ENCODE measurements around the gene TMEM132D.

The TMEM132D gene

DNA sequence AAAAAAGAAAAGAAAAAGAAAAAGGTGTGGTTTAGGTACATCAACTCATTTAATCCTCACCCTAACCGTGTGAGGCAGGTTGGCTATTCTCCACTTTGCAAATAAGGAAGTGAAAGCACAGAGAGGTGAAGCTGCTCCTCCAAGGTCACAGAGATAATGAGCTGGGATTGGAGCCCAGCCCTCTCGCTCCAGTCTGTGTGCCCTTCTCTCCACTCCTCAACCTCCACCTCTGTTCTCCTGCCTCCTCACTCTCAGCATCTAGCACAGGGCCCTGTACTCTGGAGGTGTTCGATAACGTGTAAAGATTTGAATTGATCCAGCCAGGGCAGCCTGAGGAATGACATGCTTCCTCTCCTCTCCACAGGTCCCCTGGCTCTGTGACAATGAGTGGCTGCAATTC, 502.3 kb downstream of the TMEM132D start:
- DNase-seq: no peak

DNA sequence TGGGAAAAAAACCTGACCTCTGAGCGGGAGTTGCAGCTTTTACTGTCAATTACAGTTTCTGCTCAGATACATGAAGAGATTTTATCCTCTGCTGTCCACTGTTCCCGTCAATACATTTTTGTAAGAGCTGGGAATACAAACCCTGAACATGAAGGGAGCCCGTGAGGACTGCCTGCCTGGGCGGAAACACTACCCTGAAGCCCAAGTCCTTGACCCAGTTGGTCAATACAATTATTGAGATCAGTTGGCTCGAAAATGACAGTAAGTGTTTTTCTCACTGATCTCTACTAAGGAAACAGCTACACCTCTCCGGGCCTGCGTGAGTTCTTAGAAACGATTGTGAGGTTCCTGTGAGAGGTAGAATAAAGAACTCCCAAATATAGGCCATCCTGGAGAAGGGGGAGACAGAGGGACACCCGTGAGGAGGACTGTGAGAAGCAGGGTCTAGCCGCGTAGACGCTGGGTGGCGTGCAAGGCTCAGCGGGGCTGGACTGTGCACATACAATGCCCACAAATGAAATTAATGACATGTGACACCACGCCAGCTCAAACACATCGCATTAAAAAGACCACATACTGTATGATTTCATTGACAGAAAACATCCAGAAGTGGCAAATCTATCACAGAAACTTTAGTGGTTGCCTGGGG, 509.5 kb downstream of the TMEM132D start:
- DNase-seq: no peak

DNA sequence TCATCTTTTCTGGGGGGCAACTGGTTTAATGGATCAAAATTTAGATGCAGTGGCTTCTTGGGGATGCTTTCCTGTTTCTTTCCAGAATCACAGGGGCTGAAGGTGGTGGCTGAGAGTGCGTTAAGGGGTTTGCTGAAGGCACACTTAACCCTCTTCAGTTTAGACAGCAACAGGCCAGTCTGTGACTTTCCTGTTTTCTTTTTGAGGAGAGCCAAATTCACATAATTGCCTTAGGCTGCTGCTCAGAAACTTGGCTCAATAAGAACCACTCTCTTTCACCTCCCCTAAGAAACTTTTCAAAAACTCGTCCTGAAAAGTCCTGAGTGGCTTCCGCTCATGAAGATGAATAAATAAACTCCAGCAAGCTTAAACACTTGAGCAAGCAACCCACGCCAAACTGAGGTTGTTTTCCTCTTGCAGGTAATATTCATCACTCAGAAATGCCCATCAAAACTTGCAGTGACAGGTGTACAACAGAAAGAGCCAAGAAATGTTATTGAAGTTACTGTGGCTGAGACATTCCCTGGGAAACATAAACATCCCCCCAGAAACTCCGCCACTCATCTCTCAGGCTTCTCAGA, 510.4 kb downstream of the TMEM132D start:
- no peak for DNase-seq

DNA sequence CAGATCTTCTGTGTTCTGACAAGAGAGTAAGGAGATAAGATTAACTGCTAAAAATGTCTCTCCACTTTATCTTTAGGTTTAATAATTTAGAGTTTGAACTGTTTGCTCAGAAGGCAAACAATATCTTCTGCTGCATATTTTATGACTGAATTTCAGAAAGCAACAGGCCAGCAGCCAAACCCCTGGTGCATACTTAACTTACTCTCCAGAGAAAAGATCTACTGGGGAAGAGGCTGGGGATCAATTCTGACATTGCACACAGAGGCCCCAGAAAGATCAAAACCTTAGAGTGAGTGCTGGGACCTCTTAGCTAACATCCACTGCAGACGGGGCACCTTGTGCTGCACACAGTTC, 518.2 kb downstream of the TMEM132D start:
- DNase-seq: no peak

DNA sequence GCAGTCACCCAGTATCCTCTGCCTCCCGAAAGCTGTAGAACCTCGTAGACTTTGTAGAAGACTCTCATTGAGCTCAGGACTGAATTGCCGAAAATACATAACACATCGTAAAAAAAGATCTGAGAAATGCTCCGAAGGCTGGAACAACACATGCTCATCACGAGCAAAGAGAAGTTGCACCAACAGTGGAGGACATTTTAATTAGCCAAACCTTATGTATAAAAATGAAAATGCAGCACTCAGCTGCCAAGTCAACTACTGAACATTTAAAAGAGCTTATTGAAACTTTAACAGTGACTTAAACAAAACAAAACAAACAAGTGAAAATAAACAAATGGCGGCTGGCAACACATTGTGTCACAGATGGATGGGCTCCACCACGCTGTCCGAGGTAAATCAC, 519.9 kb downstream of the TMEM132D start:
- DNase-seq: no peak

DNA sequence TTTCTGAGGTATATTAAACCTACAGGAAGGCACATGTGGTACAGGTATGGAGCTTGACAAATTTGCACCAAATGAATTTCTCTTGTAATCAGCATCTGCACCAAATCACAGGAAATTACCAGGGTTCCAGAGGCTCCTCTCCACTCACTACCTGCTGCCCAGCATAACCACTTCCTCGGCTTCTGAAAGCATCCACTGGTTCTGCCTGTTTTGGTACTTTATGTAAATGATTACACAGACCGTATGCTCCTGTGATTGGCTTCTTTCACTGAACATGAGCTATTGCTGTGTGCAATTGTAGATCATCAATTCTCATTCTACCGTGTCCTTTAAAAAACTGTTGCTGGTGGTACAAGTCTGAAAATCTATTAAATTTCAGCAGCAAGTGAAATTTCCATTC, 522.1 kb downstream of the TMEM132D start:
- no peak for DNase-seq

DNA sequence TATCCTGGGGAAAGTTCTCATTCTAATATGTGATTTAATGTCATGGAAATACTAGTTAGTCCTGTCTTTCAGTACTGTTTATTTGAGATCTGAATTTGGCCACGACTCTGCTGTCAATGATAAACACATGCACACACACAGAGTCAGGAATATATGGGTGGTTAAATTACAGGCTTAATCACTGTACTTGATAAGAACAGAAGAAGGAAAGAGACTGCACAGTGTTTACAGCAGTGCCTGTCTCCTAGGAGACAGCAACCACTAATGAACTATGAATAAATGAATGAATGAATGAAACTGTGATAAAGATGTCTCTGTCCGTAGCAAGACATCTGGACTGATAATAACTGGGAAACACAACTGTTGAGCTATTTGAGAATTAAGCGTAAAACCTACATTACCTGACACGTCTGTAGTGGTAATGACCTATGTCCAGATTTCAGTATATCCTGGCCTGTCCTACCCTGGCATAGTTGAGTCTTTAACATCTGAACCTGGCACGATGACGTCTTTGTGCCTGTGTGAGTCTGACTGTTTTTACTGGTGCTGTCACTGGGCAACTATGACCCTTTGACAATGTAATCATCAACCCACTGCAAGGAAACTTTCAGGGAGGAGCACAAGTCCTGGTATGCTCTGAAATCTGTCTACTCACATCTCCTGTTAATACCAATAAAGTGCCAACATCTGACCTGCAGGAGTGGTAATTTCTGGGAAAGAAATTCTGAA, 524.6 kb downstream of the TMEM132D start:
- DNase-seq: no peak

DNA sequence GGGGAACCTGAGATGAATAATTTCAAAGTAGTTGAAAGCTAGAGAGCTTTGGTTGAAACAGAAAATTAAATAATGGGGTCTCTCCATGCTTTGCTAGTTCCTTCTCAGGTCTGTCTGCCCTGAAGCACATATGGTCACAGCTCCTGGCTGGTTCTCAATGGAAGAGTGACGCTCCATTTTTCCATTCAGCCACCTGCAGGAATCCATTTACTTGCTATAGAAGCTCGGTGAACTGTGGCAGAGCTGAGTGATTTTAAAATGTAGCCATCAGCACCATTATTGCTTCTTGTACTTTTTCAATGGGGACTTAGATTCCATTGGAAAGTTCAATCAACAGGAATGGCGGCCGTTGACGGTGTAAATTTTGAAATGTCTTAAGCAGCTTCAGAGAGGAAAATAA, 525.3 kb downstream of the TMEM132D start:
- no peak for DNase-seq

DNA sequence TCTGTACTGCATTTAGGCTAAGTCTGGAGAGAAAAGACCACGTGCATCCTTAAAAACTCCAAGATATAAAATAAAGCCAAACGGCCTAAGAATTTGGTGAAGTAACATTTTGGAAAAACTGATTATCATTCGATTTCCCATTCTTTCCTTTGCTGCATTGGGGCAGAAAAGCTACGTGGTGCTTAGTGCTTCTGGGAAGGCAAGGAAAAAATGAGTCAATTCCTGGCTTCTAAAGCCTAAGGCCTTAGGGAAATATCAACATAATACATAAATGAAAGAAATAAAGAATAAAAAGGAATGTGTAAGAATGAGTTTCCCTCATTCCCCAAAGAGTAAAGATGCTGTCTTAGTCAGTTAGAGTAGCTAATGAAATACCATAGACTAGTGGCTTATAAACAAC, 530.1 kb downstream of the TMEM132D start:
- DNase-seq: no peak

DNA sequence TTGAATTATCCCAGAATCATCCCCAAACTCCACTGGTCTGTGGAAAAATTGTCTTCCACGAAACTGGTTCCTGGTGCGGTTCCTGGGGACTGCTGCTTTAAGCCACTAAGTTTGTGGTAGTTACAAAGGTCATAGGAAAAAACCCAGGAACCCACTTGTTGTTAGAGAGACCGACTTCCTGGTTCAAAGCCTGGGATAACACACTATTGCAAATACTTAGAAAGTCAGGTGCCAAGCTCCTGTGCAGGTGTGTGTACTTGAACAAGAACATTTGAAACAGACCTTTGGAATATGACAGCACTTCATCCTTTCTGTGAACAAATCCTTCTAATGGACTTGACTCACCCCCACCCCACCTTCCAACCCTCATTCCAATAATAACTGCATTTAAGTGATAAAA, 530.9 kb downstream of the TMEM132D start:
- no peak for DNase-seq

DNA sequence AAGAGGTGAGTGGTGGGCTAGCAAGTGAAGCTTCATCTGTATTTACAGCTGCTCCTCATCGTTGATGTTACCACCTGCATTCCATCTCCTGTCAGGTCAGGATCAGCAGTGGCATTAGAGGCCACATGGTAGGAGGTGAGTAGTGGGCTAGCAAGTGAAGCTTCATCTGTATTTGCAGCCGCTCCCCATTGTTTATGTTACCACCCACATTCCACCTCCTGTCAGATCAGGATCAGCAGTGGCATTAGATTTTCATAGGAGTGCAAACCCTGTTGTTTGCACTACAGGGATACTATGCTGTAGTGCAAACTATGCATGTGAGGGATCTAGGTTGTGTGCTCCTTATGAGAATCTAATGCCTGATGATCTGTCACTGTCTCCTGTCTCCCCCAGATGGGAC, 531.5 kb downstream of the TMEM132D start:
- no peak for DNase-seq

DNA sequence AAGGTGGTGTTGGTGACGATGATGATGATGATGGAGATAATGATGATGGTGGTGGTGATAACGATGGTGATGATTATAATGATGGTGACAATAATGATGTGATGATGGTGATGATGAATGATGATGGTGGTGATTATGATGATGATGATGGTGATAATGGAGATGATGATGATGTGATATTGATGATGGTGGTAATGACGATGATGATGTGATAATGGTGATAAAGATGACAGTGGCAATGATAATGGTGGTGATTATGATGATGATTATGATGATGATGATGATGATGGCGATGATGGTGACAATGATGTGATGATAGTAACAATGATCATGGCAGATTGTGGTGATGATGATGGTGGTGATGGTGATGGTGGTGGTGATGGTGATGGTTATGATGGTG, 532.6 kb downstream of the TMEM132D start:
- DNase-seq: no peak

DNA sequence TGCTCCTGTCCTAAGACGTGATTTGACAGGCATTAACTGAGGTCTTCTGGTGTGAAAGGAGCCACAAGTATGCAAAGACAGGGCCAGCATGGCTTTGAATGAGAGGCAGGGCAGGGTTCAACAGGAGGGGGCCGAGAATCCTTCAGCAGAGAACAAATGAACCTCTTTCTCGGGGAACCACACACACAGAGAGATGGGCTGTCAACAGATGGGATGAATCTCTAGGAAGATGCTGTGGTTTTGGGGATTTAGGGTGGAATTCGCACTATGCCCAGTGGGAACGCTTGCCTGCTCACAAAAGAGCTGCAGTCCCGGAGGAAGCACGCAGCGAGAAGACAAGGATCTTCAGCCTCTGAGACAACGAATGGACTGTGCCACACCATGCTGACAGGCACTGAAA, 537.2 kb downstream of the TMEM132D start:
- no peak for DNase-seq

DNA sequence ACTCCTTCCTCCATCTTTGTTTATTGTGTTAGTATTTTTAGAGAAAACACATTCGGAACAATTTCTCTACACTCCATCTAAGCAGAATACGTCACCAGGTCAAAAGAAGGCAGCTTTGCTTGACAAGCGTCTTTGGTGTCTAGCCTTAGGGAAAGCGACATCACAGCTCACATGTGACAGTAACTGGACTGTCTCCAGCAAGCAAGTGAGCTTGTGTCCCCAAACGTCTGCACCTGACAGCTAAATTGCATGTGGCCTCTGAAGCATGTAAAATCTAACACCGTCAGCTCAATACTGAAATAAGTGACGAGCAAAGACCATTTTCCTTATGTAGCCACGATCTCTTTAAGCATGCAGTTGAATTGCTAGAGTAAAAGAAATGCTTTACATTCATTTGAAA, 540.8 kb downstream of the TMEM132D start:
- no peak for DNase-seq

DNA sequence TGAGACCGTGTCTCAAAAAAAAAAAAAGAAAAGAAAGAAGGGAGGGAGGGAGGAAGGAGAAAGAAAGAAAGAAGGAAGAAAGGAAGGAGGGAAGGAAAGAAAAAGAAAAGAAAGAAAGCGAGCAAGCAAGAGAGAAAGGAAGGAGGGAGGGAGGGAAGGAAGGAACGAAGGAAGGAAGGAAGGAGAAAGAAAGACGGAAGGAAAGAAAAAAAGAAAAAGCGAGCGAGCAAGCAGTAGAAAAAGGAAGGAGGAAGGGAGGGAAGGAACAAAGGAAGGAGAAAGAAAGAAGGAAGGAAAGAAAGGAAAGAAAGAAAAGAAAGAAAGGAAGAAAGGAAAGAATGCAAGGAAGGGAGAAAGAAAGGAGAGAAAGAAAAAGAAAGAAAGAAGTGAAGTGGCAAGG, 546.6 kb downstream of the TMEM132D start:
- DNase-seq: no peak

DNA sequence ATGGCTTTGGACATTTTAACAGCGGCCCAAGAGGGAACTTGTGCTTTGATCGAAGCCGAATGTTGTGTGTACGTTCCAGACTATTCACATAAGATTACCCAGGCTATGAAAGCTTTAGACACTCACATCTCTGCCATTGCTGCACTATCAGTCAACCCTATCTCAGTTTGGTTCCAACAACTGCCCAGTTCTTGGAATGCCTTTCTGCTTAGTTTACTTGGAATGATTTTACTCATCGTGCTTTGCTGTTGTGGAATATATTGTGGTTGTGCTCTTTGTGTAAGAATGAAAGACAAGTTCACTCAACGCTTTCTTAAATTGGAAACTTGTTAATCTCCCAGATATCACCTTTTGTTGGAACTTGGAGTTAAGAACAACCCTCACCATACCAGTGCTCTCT, 552.3 kb downstream of the TMEM132D start:
- DNase-seq: no peak

DNA sequence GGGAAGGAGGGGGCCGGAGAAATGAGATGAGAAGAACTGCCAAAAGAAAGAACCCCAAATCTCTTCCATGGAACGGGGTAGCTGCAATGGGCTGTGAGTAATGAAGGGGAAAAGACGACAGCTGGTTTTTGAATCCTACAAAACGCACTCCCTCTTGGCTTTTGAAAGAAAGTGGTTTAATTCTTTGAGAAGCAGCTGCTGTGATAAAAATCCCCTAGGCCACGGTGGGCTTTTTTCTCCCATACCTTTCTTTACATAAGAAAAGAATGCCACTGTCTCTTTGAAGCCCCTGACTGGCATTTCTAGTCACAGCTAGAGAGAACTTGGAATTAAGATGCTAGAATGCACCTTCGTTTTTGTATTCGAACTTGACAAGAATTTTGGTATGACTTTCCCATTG, 564.5 kb downstream of the TMEM132D start:
- DNase-seq: no peak

DNA sequence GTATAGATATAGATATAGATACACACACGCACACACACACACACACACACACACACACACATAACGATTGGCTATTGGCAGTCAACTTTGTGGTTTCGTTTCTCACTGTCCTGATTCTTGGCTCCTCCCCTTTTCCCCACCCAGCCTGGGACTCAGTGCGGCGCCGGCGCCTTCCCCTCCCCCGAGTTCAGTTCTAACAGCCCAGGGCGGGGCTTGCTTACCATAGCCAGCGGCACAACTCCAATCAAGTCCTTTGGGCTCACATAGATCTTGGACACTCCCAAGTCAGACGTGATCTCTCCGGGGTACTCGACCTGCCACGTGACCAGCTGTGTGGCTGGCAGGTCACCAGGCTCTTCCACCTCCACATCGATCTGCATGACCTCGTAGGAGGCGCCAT, 566.4 kb downstream of the TMEM132D start:
- DNase-seq: no peak

DNA sequence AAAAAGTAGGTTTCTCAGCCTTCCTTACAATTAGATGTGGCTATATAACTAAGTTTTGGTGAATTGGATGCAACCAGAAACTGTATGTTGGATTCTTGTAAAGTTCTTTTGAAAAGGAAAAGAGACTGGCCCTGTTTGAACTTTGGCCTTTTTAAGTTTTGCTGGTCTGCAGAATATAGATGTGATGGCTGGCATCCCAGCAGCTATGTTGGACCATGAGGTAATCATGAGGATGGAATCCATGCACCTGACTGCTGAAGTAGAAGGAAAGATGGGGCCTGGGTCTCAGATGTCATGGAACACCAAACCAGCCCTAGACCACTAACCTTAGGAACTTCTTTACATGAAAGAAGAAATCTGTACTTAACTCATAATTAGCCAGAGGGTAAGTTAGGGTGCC, 568.1 kb downstream of the TMEM132D start:
- DNase-seq: no peak

DNA sequence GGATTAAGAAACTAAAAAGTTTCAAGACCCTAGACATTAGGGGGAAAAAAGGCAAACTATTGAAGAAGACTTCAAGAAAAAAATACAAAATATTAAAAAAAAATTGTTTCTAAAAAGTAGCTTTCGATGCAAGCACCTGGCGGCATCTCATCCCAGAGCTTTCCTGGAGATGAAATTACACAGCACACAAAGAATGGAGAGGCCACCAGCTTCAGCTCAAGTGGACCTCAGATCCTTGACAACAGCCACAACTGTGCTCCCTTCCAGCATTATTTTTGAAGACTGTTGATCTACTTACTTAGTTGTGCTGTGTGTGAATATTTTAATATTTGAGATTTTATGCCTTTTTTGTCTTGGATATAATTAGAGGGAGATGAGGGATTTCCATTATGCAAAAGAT, 571.5 kb downstream of the TMEM132D start:
- DNase-seq: no peak

DNA sequence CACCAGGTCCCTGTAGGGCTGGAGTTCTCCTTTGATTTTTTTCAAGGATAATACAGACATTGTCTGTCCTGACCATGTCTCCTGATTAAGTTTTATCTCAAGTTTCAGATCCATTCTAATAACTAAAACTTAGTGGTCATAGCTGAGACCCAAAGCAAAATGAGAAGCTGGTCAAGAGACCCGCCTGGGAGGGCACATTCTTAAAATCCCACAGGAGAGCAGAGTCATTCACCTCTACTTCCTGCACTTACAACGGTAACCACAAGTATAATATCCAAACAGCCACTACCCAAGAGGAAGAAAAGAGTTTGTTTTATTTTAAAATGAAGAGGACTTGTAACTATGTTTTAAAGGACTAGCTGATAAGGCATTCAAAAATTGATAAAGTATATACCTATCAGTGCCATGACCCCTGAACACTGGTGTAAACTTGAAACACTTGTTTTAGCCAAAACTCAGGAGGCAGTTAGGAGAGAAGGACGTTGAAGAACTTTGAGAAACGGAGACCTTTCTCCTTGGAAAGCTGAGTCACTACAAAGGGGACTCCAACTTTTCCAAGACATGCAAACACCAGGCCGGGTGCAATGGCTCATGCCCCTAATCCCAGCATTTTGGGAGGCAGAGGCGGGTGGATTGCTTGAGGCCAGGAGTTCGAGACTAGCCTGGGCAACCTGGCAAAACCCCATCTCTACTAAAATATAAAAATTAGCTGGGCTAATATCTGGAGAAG, 572.3 kb downstream of the TMEM132D start:
- DNase-seq: no peak

DNA sequence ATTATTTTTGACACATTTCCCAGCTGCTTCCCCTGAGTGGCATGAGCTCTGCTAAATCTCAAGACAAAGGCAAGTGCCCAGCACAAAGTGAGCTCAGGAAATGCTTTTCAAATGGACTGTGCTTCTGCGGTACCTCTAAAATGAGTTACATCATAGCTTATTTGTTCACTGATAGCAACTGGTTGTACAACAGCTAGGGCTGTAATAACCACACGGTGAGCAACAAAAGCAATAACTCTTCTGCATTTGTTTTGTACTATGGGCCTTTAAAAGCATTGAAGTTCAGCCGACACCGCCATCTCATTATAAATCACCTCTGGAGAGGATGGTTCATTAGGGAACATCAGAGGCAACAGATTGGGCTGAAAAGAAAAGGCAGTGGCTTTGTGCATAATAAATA, 575.6 kb downstream of the TMEM132D start:
- DNase-seq: no peak

DNA sequence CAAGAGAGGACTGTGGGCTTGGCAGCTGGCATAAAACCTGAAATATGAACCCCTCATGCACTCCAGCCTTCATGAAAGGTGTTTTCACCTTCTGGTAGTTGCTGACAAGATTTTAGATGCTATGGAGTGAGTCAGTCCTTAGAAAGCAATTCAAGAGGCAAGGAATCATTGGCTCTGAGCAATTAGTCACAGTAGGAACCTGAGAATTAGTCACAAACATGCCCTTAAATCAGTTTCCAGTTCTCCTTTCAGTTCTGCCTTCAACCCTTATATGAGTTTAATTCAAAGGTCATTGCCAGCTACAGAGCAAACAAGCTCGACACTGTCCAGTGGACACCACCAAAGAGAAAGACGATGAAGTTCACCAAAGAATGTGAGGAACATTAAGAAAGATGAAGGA, 578.3 kb downstream of the TMEM132D start:
- DNase-seq: no peak

DNA sequence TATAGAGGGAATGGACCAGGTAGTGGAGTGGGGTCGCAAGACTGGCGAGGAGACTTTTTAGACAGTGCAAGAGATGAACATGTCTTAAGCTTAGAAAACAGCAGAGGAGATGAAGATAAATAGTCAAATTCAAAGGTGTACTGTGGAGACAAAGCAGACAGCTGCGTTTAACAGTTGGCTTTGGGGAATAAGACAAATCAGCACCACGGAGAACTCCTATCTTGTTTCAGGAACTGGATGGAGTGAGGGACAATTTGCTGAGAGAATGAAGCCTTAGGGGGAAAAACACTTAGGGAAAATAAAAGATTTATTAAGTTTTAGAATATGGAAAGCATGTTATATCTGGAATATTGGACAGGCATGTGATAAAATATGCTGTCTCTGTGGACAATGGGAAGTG, 591.8 kb downstream of the TMEM132D start:
- DNase-seq: no peak

Data from NCI-H226 (cell line).